Fibroblast of skin of right biceps (primary cell): ENCODE data around the gene CD151.

Source experiments
- DNase-seq: peaks from one replicate; pipeline ENCODE4 v3.0.0-alpha.2; 2013

Gene CD151

GRCh38 chr11:875769-876301 is 43.1 kb downstream of the CD151 start:
- no peak for DNase-seq

- DNase-seq, result no peak
Observed at GRCh38 chr11:876545-876944, 43.8 kb downstream of the CD151 start.

DNA sequence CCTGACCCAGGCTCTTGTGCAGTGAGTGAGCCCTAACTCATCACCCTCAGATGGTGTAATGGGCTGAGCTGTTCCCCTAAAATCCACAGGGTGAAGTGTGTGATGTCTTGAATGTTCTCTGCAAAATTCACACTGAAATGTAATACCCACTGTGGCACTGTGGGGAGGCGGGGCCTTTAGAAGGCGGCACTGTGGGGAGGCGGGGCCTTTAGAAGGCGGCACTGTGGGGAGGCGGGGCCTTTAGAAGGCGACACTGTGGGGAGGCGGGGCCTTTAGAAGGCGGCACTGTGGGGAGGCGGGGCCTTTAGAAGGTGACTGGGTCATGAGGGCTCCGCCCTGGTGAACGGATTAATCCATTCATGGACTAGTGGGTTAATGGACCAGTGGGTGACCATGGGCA is 44.8 kb downstream of the CD151 start:
- DNase-seq, result no peak

DNA sequence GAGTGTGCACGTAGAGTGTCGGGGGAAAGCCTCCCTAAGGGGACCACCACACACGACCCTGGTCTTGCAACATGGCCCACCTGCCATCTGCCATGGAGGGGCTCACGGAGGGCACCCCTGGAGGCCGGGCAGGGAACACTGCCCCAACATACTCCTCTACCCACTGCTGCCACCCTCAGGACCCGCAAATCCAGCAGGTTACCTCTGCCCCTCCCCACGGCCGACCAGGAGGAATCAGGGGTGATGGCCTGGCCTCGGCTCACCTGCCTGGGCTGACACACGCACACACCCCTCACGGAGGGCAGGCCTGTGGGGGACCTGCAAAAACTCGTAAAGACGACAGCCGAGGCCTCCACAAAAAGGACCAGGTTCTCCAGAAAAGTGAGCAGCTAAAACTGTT is 47.7 kb downstream of the CD151 start:
- DNase-seq, result no peak

- DNase-seq, result peak; percentile 36
Observed at GRCh38 chr11:882596-882995, 49.8 kb downstream of the CD151 start.

GRCh38 chr11:883527-883926 is 50.8 kb downstream of the CD151 start:
- no peak for DNase-seq

DNA sequence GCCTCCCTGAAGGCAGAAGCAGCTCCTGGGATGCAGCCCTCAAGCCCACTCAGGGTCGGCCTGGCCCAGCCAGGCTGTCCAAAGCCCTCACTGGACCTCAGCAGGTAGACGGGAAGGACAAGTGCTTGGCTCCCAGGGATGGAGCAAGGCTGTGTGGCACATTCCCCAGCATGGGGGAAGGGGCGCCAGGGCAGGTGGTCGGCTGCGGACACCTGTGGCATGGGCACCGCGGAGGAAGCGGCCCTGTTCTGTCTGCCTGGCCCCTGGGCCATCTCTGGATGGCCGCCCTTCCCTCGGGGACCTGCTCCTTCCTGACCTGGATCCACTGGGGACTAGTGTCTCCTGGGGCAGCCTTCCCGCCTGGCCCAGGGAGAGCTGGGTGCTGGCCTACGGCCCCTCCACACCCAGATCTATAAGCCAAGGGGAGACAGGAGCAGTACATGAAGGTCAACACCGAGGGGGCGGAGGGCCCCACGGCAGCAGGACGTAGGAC is 51.9 kb downstream of the CD151 start:
- no peak for DNase-seq

GRCh38 chr11:886568-886967 is 53.8 kb downstream of the CD151 start:
- no peak for DNase-seq

DNA sequence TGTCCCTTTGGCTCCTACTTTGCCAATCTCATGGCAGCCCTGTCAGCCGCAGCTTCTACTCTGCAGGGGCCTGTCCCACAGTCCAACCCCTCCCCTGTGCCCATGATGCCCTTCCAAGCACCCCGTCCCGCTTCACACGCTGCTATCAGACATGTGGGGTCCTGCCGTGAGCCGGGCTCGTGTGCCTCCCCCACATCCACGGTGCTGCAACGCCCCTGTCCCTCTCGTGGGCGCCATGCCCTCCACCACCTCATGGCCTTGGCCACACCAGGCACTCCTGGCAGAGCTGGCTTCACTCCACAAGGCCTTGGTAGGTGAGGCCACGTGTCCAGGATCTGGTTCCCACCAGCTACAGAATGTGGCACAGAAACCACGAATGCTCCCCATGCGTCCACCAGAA is 54.8 kb downstream of the CD151 start:
- no peak for DNase-seq
